Hepatocyte (in vitro differentiated cells): ENCODE measurements around the gene WDR45. TPM values are rescaled to one million over a fixed set of nuclear protein-coding genes. Genes with fewer than 3 reads are reported as not detected.
"Not testable (repeated sequence)": the region's sequence is repeated elsewhere in the genome, so short reads cannot be mapped to it uniquely, and the experiment has no call there.

ENCODE experiments used
- DNase-seq: peaks from one replicate; pipeline ENCODE4 v3.0.0-alpha.2; 2016; ENCODE audit warnings: low spot score
- H2AFZ ChIP-seq: fragments of 200-600 bp; sonication (generic); 2 replicates; pipeline ENCODE4 v1.6.0; 2016; ENCODE audit warnings: antibody characterized with exemption, mild to moderate bottlenecking
- H3K27ac ChIP-seq: fragments of 200-600 bp; sonication (generic); 2 replicates; pipeline ENCODE4 v1.5.1; 2016; ENCODE audit warnings: mild to moderate bottlenecking
- H3K27me3 ChIP-seq: fragments of 200-600 bp; sonication (generic); 2 replicates; pipeline ENCODE4 v1.6.1; 2016
- H3K36me3 ChIP-seq: fragments of 200-600 bp; sonication (generic); replicated peaks from 2 replicates; pipeline ENCODE4 v1.5.1; 2016; ENCODE audit warnings: low read depth; ENCODE audit not compliant: insufficient read depth
- H3K4me1 ChIP-seq: fragments of 200-600 bp; sonication (generic); 2 replicates; pipeline ENCODE4 v1.5.1; 2016; ENCODE audit warnings: mild to moderate bottlenecking, moderate library complexity; ENCODE audit not compliant: insufficient read depth
- H3K4me2 ChIP-seq: fragments of 200-600 bp; sonication (generic); 2 replicates; pipeline ENCODE4 v1.6.0; 2016
- H3K4me3 ChIP-seq: fragments of 200-600 bp; sonication (generic); 2 replicates; pipeline ENCODE4 v1.5.1; 2016; ENCODE audit warnings: mild to moderate bottlenecking
- H3K79me2 ChIP-seq: fragments of 200-600 bp; sonication (generic); 2 replicates; pipeline ENCODE4 v1.6.0; 2017; ENCODE audit warnings: mild to moderate bottlenecking
- H3K9me2 ChIP-seq: fragments of 200-600 bp; sonication (generic); replicated peaks from 2 replicates; pipeline ENCODE4 v1.6.0; 2017; ENCODE audit warnings: mild to moderate bottlenecking; ENCODE audit not compliant: insufficient read depth
- H3K9me3 ChIP-seq: fragments of 200-600 bp; sonication (generic); 2 replicates; pipeline ENCODE4 v1.5.1; 2016; ENCODE audit warnings: low read depth, mild to moderate bottlenecking
- H4K20me1 ChIP-seq: fragments of 200-600 bp; sonication (generic); 2 replicates; pipeline ENCODE4 v1.6.0; 2016; ENCODE audit warnings: mild to moderate bottlenecking; ENCODE audit not compliant: insufficient read depth, poor library complexity, severe bottlenecking
- CTCF ChIP-seq: fragments of 200-600 bp; sonication (generic); IDR thresholded peaks from 2 replicates; pipeline ENCODE4 v1.5.1; 2016; ENCODE audit warnings: antibody characterized with exemption, mild to moderate bottlenecking; ENCODE audit not compliant: poor library complexity
- EZH2 ChIP-seq: fragments of 200-600 bp; sonication (generic); IDR thresholded peaks from 2 replicates; pipeline ENCODE4 v1.6.1; 2016; ENCODE audit warnings: antibody characterized with exemption, mild to moderate bottlenecking, borderline replicate concordance
- EZH2phosphoT487 ChIP-seq: fragments of 200-600 bp; sonication (generic); IDR thresholded peaks from one replicate; pipeline ENCODE4 v1.6.1; 2018; ENCODE audit warnings: antibody characterized with exemption, mild to moderate bottlenecking, low read depth, moderate library complexity; ENCODE audit not compliant: unreplicated experiment, severe bottlenecking
- WGBS: methylation state at CpG from one replicate; pipeline ENCODE4 v1.1.6; 2016; ENCODE audit warnings: low lambda C conversion rate; ENCODE audit errors: missing lambda C conversion rate; 5-methylcytosine and 5-hydroxymethylcytosine counted together
- polyA plus RNA-seq: library from polyadenylated mRNA; unstranded; fragments of >200 nt; fragmentation: Nextera tagmentation; extraction: Ambion mirVana; gene quantifications from 2 replicates; pipeline ENCODE4 v1.2.1, GENCODE V29; 2016
- total RNA-seq: library from RNA; depleted of rRNA; stranded (reverse); fragments of >200 nt; gene quantifications from 2 replicates; pipeline ENCODE4 v1.2.3, GENCODE V29; 2014

WDR45 gene
- total RNA-seq (59.6 and 69.5 TPM in 2 replicates), polyA plus RNA-seq (67.7 and 74.7 TPM in 2 replicates)

- no peaks in the 10 kb centered on the region for H3K4me1 ChIP-seq
- peaks cover 4% of the 10 kb centered on the region for H3K79me2 ChIP-seq
- H3K4me2 ChIP-seq, result peak within 1 kb of the TSS; percentile 83
- WGBS, result 56% methylated on average over 41 of the region's 55 CpGs
- no peaks in the 10 kb centered on the region for H4K20me1 ChIP-seq
- no peaks in the 10 kb centered on the region for H3K9me2 ChIP-seq
- H3K27me3 ChIP-seq, result no peaks in the 10 kb centered on the region
- peak within 1 kb of the TSS; percentile 93 for H3K27ac ChIP-seq
- peak within 1 kb of the TSS; percentile 76 for H3K4me3 ChIP-seq
- no peaks in the 10 kb centered on the region for H3K9me3 ChIP-seq
- peak within 1 kb of the TSS; percentile 79 for H2AFZ ChIP-seq
- H3K36me3 ChIP-seq, result no peaks in the 10 kb centered on the region
- peak; percentile 79 for DNase-seq
- no peak for TF ChIP-seq EZH2phosphoT487
- no peak for TF ChIP-seq EZH2
- no peak for TF ChIP-seq CTCF
Observed at GRCh38 chrX:49079489-49080428, at the start of gene WDR45. Gene WDR45, minus strand, starts transcription at chrX:49079887. Its CDS starts 1,792 bp downstream, at chrX:49078095.

- DNase-seq, result no peak
- no peaks in the 10 kb centered on the region for H3K36me3 ChIP-seq
- H4K20me1 ChIP-seq, result no peaks in the 10 kb centered on the region
- no peak overlapping the region for H3K4me3 ChIP-seq
- no peak overlapping the region for H2AFZ ChIP-seq
- H3K79me2 ChIP-seq, result no peaks in the 10 kb centered on the region
- no peaks in the 10 kb centered on the region for H3K9me3 ChIP-seq
- H3K27me3 ChIP-seq, result no peaks in the 10 kb centered on the region
- H3K4me1 ChIP-seq, result no peaks in the 10 kb centered on the region
- H3K9me2 ChIP-seq, result no peaks in the 10 kb centered on the region
- H3K4me2 ChIP-seq, result no peak overlapping the region
- TF ChIP-seq CTCF (no peak), EZH2phosphoT487 (no peak), EZH2 (no peak)
- H3K27ac ChIP-seq, result no peak overlapping the region
- 83% methylated on average over 4 of the region's 4 CpGs for WGBS
Observed at GRCh38 chrX:49129427-49129826, 49.7 kb upstream of the WDR45 start.

- WGBS, result 92% methylated on average over 11 of the region's 13 CpGs
- H3K4me3 ChIP-seq, H4K20me1 ChIP-seq, H3K27me3 ChIP-seq, H3K36me3 ChIP-seq, H3K9me3 ChIP-seq, H3K4me1 ChIP-seq, DNase-seq, H3K4me2 ChIP-seq, H3K27ac ChIP-seq, H3K79me2 ChIP-seq, H2AFZ ChIP-seq, H3K9me2 ChIP-seq: not testable (repeated sequence)
Observed at GRCh38 chrX:49127742-49128258, 48.1 kb upstream of the WDR45 start.

GRCh38 chrX:49122499-49122898, 42.8 kb upstream of the WDR45 start:
- Histone ChIP-seq H3K9me3 (no peaks in the 10 kb centered on the region), H3K27ac (no peak overlapping the region)

More at GRCh38 chrX:49122499-49122898, 42.8 kb upstream of the WDR45 start:
- Histone ChIP-seq H3K4me2 (peak overlapping the region; percentile 79), H2AFZ (no peak overlapping the region), H3K4me3 (peak overlapping the region; percentile 53), H3K79me2 (peaks cover 9% of the 10 kb centered on the region), H4K20me1 (no peaks in the 10 kb centered on the region), H3K9me2 (no peaks in the 10 kb centered on the region), H3K4me1 (no peaks in the 10 kb centered on the region), H3K27me3 (no peaks in the 10 kb centered on the region), H3K36me3 (no peaks in the 10 kb centered on the region)
- 65% methylated on average over 5 of the region's 5 CpGs for WGBS
- TF ChIP-seq CTCF (no peak), EZH2 (no peak), EZH2phosphoT487 (no peak)
- no peak for DNase-seq
